Measurements from ENCODE around the gene FAM181A.

FAM181A gene

GRCh38 chr14:93946104-93946503 is 19.0 kb downstream of the FAM181A start:
- Histone ChIP-seq H3K9me3 (ENCODE audit: insufficient read depth, low read depth, low read length) (no peaks in the 10 kb centered on the region), H3K9ac (ENCODE audit: low read depth, low read length) (no peak overlapping the region), H3K36me3 (ENCODE audit: insufficient read depth, low read depth, low read length) (no peaks in the 10 kb centered on the region), H3K27ac (ENCODE audit: low read length) (no peak overlapping the region), H3K4me1 (ENCODE audit: insufficient read depth, low read length) (peaks cover 3% of the 10 kb centered on the region; the same call in 1 of the 2 replicates), H3K27me3 (ENCODE audit: insufficient read depth, low read length) (no peaks in the 10 kb centered on the region), H3K4me3 (ENCODE audit: low read length) (no peak overlapping the region)

- H3K36me3 ChIP-seq (ENCODE audit: insufficient read depth, low read depth, low read length) = no peaks in the 10 kb centered on the region
- H3K27ac ChIP-seq (ENCODE audit: low read length) = no peak overlapping the region
- no peak overlapping the region for H3K4me3 ChIP-seq (ENCODE audit: low read length)
- H3K9ac ChIP-seq (ENCODE audit: low read depth, low read length) = no peak overlapping the region
- no peaks in the 10 kb centered on the region for H3K27me3 ChIP-seq (ENCODE audit: insufficient read depth, low read length)
- H3K4me1 ChIP-seq (ENCODE audit: insufficient read depth, low read length) = no peaks in the 10 kb centered on the region
- H3K9me3 ChIP-seq (ENCODE audit: insufficient read depth, low read depth, low read length) = no peaks in the 10 kb centered on the region
Measured at GRCh38 chr14:93946541-93947090, 19.5 kb downstream of the FAM181A start.

GRCh38 chr14:93947282-93947681 is 20.1 kb downstream of the FAM181A start:
- H3K4me1 ChIP-seq (ENCODE audit: insufficient read depth, low read length) = no peaks in the 10 kb centered on the region
- H3K4me3 ChIP-seq (ENCODE audit: low read length) = no peak overlapping the region
- no peaks in the 10 kb centered on the region for H3K27me3 ChIP-seq (ENCODE audit: insufficient read depth, low read length)
- H3K36me3 ChIP-seq (ENCODE audit: insufficient read depth, low read depth, low read length) = no peaks in the 10 kb centered on the region
- H3K9me3 ChIP-seq (ENCODE audit: insufficient read depth, low read depth, low read length) = no peaks in the 10 kb centered on the region
- no peak overlapping the region for H3K27ac ChIP-seq (ENCODE audit: low read length)
- no peak overlapping the region for H3K9ac ChIP-seq (ENCODE audit: low read depth, low read length)

DNA sequence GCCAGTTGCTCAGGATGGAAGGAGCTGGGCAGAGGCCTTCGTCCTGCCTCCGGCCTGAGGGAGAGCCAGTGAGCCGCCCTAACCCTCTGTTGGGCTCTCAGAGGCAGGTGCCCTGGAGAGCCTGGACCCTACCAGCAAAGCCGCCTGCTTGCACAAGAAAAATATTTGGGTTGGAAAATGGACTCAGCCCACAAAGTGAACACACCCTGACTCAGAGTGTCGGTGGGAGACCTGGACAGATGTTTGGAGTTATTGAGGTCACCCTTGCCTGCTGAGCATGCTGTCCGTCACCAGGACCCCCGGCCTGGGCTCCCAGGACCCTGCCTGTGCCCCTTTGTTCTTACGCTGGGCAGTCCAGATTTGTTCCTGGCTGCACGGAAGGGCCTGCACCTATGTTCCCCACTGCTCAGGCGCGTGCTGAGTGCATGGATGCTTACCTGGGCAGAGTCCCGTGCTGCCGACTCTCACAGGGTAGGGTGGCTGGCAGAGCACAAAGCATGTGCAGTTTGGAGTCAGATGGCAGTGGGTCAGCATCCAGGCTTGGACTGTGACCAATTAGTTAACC is 22.4 kb downstream of the FAM181A start:
- H3K36me3 ChIP-seq (ENCODE audit: insufficient read depth, low read depth, low read length) = no peaks in the 10 kb centered on the region
- no peaks in the 10 kb centered on the region for H3K9me3 ChIP-seq (ENCODE audit: insufficient read depth, low read depth, low read length)
- H3K4me1 ChIP-seq (ENCODE audit: insufficient read depth, low read length) = no peaks in the 10 kb centered on the region
- H3K4me3 ChIP-seq (ENCODE audit: low read length) = no peak overlapping the region
- H3K27ac ChIP-seq (ENCODE audit: low read length) = no peak overlapping the region
- no peaks in the 10 kb centered on the region for H3K27me3 ChIP-seq (ENCODE audit: insufficient read depth, low read length)
- no peak overlapping the region for H3K9ac ChIP-seq (ENCODE audit: low read depth, low read length)

- Histone ChIP-seq H3K4me1 (ENCODE audit: insufficient read depth, low read length) (no peaks in the 10 kb centered on the region), H3K36me3 (ENCODE audit: insufficient read depth, low read depth, low read length) (no peaks in the 10 kb centered on the region), H3K27ac (ENCODE audit: low read length) (no peak overlapping the region), H3K9ac (ENCODE audit: low read depth, low read length) (no peak overlapping the region), H3K4me3 (ENCODE audit: low read length) (no peak overlapping the region), H3K9me3 (ENCODE audit: insufficient read depth, low read depth, low read length) (no peaks in the 10 kb centered on the region), H3K27me3 (ENCODE audit: insufficient read depth, low read length) (no peaks in the 10 kb centered on the region)
Measured at GRCh38 chr14:93950948-93951634, 23.9 kb downstream of the FAM181A start.

- H3K36me3 ChIP-seq (ENCODE audit: insufficient read depth, low read depth, low read length) = no peaks in the 10 kb centered on the region
- no peak overlapping the region for H3K9ac ChIP-seq (ENCODE audit: low read depth, low read length)
- H3K27ac ChIP-seq (ENCODE audit: low read length) = no peak overlapping the region
- H3K9me3 ChIP-seq (ENCODE audit: insufficient read depth, low read depth, low read length) = no peaks in the 10 kb centered on the region
- no peaks in the 10 kb centered on the region for H3K4me1 ChIP-seq (ENCODE audit: insufficient read depth, low read length)
- no peaks in the 10 kb centered on the region for H3K27me3 ChIP-seq (ENCODE audit: insufficient read depth, low read length)
- H3K4me3 ChIP-seq (ENCODE audit: low read length) = no peak overlapping the region
Measured at GRCh38 chr14:93951635-93952540, 24.7 kb downstream of the FAM181A start.

GRCh38 chr14:93952829-93953228 is 25.7 kb downstream of the FAM181A start:
- no peaks in the 10 kb centered on the region for H3K4me1 ChIP-seq (ENCODE audit: insufficient read depth, low read length)
- no peak overlapping the region for H3K27ac ChIP-seq (ENCODE audit: low read length)

GRCh38 chr14:93953263-93953662 is 26.1 kb downstream of the FAM181A start:
- H3K27me3 ChIP-seq (ENCODE audit: insufficient read depth, low read length) = no peaks in the 10 kb centered on the region
- H3K27ac ChIP-seq (ENCODE audit: low read length) = no peak overlapping the region
- no peak overlapping the region for H3K4me3 ChIP-seq (ENCODE audit: low read length)
- no peak overlapping the region for H3K9ac ChIP-seq (ENCODE audit: low read depth, low read length)
- H3K36me3 ChIP-seq (ENCODE audit: insufficient read depth, low read depth, low read length) = no peaks in the 10 kb centered on the region
- H3K4me1 ChIP-seq (ENCODE audit: insufficient read depth, low read length) = no peaks in the 10 kb centered on the region
- H3K9me3 ChIP-seq (ENCODE audit: insufficient read depth, low read depth, low read length) = no peaks in the 10 kb centered on the region

More at GRCh38 chr14:93952829-93953228, 25.7 kb downstream of the FAM181A start:
- no peaks in the 10 kb centered on the region for H3K27me3 ChIP-seq (ENCODE audit: insufficient read depth, low read length)
- H3K9me3 ChIP-seq (ENCODE audit: insufficient read depth, low read depth, low read length) = no peaks in the 10 kb centered on the region
- no peaks in the 10 kb centered on the region for H3K36me3 ChIP-seq (ENCODE audit: insufficient read depth, low read depth, low read length)
- H3K9ac ChIP-seq (ENCODE audit: low read depth, low read length) = no peak overlapping the region
- H3K4me3 ChIP-seq (ENCODE audit: low read length) = no peak overlapping the region

GRCh38 chr14:93953739-93954515 is 26.8 kb downstream of the FAM181A start:
- Histone ChIP-seq H3K9me3 (ENCODE audit: insufficient read depth, low read depth, low read length) (no peaks in the 10 kb centered on the region), H3K36me3 (ENCODE audit: insufficient read depth, low read depth, low read length) (no peaks in the 10 kb centered on the region), H3K27ac (ENCODE audit: low read length) (no peak overlapping the region), H3K4me3 (ENCODE audit: low read length) (no peak overlapping the region), H3K27me3 (ENCODE audit: insufficient read depth, low read length) (no peaks in the 10 kb centered on the region), H3K9ac (ENCODE audit: low read depth, low read length) (no peak overlapping the region), H3K4me1 (ENCODE audit: insufficient read depth, low read length) (no peaks in the 10 kb centered on the region)

DNA sequence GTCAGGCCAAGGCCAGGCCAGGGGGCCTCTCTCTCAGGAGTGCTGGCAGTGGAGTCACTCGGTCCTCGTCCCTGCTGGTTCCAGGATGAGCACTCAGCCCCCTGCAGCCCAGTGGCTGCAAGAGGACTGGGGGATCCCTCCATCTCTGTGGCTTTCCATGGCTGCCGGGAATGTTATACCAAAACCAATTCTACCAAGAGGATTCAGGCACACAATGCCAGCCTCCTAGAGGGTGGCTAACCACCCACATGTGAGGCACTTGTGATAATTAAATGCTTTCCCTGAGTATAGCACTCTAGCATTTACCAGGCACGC is 27.3 kb downstream of the FAM181A start:
- Histone ChIP-seq H3K9me3 (ENCODE audit: insufficient read depth, low read depth, low read length) (no peaks in the 10 kb centered on the region), H3K36me3 (ENCODE audit: insufficient read depth, low read depth, low read length) (no peaks in the 10 kb centered on the region), H3K4me3 (ENCODE audit: low read length) (no peak overlapping the region), H3K27ac (ENCODE audit: low read length) (no peak overlapping the region), H3K9ac (ENCODE audit: low read depth, low read length) (no peak overlapping the region), H3K4me1 (ENCODE audit: insufficient read depth, low read length) (peaks cover 1% of the 10 kb centered on the region; the same call in 1 of the 2 replicates), H3K27me3 (ENCODE audit: insufficient read depth, low read length) (no peaks in the 10 kb centered on the region)
